OCI-LY3 (cell line): ENCODE results near the gene KRTAP12-3.

ENCODE experiments used
- CTCF ChIP-seq: fragments of 200-600, 300-600 bp; sonication (generic); IDR thresholded peaks from 2 replicates; pipeline ENCODE4 v1.5.1; 2014; ENCODE audit warnings: antibody characterized with exemption, low read length, low read depth
- EZH2phosphoT487 ChIP-seq: fragments of 200-600 bp; shearing (Covaris generic); IDR thresholded peaks from 2 replicates; pipeline ENCODE4 v1.6.1; 2018; ENCODE audit warnings: antibody characterized with exemption, mixed run types, low read depth

DNA sequence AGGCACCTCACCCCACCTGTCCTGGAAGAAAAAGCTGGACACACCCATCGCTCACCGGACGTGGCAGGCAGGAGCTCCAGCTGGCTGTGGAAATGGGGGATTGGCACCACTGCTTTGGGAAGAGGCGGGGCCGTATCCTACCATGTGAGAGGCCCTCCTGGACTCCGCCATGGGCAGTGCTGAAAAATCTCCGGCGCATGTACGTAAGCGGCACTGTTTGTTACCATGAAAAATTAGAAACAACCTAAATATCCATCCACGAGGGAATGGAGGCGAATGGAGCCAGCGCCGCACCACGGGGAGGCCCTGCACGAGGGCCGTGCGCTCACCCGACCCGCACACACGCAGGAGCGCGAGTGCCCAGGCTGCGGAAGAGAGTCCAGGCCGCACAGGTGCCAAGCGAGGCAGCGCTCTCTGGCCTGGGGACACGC, 42.8 kb upstream of the KRTAP12-3 start:
- no peak for TF ChIP-seq CTCF
- no peak for TF ChIP-seq EZH2phosphoT487
